Measurements from ENCODE around the gene WNT7B. TPM values are rescaled to one million over a fixed set of nuclear protein-coding genes. Genes with fewer than 3 reads are reported as not detected.

The WNT7B gene
- total RNA-seq, 4 donors from 2014 or later, result not detected

- TF ChIP-seq CTCF (IDR thresholded peaks at IDR 0.05; ENCODE audit: low read depth), result no peak
Observed at GRCh38 chr22:46001046-46001425, 24.1 kb upstream of the WNT7B start.

- TF ChIP-seq CTCF (IDR thresholded peaks at IDR 0.05; ENCODE audit: low read depth), result no peak
Observed at GRCh38 chr22:46000081-46001027, 23.4 kb upstream of the WNT7B start.

- TF ChIP-seq CTCF (IDR thresholded peaks at IDR 0.05; ENCODE audit: low read depth), result no peak
Observed at GRCh38 chr22:45999379-45999971, 22.5 kb upstream of the WNT7B start.

GRCh38 chr22:45998638-45999378 lies 21.8 kb upstream of the WNT7B start:
- no peak for TF ChIP-seq CTCF (IDR thresholded peaks at IDR 0.05; ENCODE audit: low read depth)

- no peak for TF ChIP-seq CTCF (IDR thresholded peaks at IDR 0.05; ENCODE audit: low read depth)
Observed at GRCh38 chr22:45997777-45998637, 21.0 kb upstream of the WNT7B start.

GRCh38 chr22:45997077-45997776 lies 20.3 kb upstream of the WNT7B start:
- TF ChIP-seq CTCF (IDR thresholded peaks at IDR 0.05; ENCODE audit: low read depth), result no peak

All from subcutaneous adipose tissue (tissue), 4 donors.